Kidney (tissue), 14 donors: ENCODE results near the gene CCDC89. TPM values are rescaled to one million over a fixed set of nuclear protein-coding genes. Genes with fewer than 3 reads are reported as not detected.

ENCODE experiments used
- DNase-seq, 5 donors: peaks; one replicate each; pipeline ENCODE4 v3.0.0-alpha.2; 2013 to 2020
- FAIRE-seq: peaks from 2 replicates; lab custom pipeline; 2012; peaks lifted over from hg19 to GRCh38; lab: Jason Lieb, UNC
- H3K27ac ChIP-seq, 2 donors: one replicate each; pipeline ENCODE4 v1.7.0; 2013; ENCODE audit warnings: low read depth in 2 of 2, low read length in 2 of 2, inconsistent platforms in 1 of 2
- H3K27me3 ChIP-seq: one replicate; pipeline ENCODE4 v1.7.1; 2013; ENCODE audit warnings: low read length, inconsistent platforms; ENCODE audit not compliant: control insufficient read depth, insufficient read depth
- H3K36me3 ChIP-seq, 3 donors: one replicate each; pipeline versions ENCODE4 v1.7.0 to v1.7.1; 2013; ENCODE audit warnings: low read length in 3 of 3, control low read depth in 1 of 3, inconsistent platforms in 1 of 3; ENCODE audit not compliant: insufficient read depth in 3 of 3, control insufficient read depth in 2 of 3
- H3K4me1 ChIP-seq, 3 donors: one replicate each; pipeline versions ENCODE4 v1.7.0 to v1.7.1; 2013; ENCODE audit warnings: low read length in 3 of 3, inconsistent platforms in 1 of 3, low read depth in 1 of 3; ENCODE audit not compliant: control insufficient read depth in 2 of 3, insufficient read depth in 2 of 3
- H3K4me3 ChIP-seq, 3 donors: one replicate each; pipeline versions ENCODE4 v1.7.0 to v1.8.1; 2013; ENCODE audit warnings: low read length in 3 of 3, control low read depth in 1 of 3, inconsistent platforms in 1 of 3
- H3K9ac ChIP-seq, 3 donors: one replicate each; pipeline versions ENCODE4 v1.7.0 to v1.7.1; 2013; ENCODE audit warnings: low read length in 3 of 3, control low read depth in 1 of 3, inconsistent platforms in 1 of 3
- H3K9me3 ChIP-seq, 3 donors: one replicate each; pipeline versions ENCODE4 v1.7.0 to v1.7.1; 2013; ENCODE audit warnings: low read length in 3 of 3, control low read depth in 1 of 3, inconsistent platforms in 1 of 3; ENCODE audit not compliant: control insufficient read depth in 2 of 3, insufficient read depth in 1 of 3
- CTCF ChIP-seq: IDR thresholded peaks from 3 replicates; pipeline ENCODE4 v1.5.1; 2012; ENCODE audit warnings: mild to moderate bottlenecking, moderate library complexity, borderline replicate concordance; ENCODE audit not compliant: insufficient read depth; ENCODE audit errors: extremely low read depth
- intact Hi-C: fragments of 100-400 bp; cut with DNase I; formaldehyde crosslinking; loops from one replicate; pipeline ENCODE4 v1.11.1; 2022
- polyA plus RNA-seq: library from polyadenylated mRNA; stranded (reverse); fragments of 350-450 nt; fragmentation: Illumina TruSeq; extraction: RNeasy Lipid Tissue Mini Kit (QIAGEN cat#74804); gene quantifications from one replicate; pipeline ENCODE4 v1.2.3, GENCODE V29; 2014; ENCODE audit warnings: low read depth, low replicate concordance; ENCODE audit not compliant: insufficient read depth
- total RNA-seq: library from RNA; stranded (reverse); fragmentation: NEBNext Ultra II Directional; extraction: Animal tissue kit (Norgen Biotek cat#: 25700); gene quantifications from one replicate; pipeline ENCODE4 v1.2.1, GENCODE V29; 2021
- donor health status: control.
- donor health status: control.
- donor health status: control.
- donor health status: control.
- donor health status: control.
- donor health status: DM: yes; HTN: yes; CAD: no.
- donor health status: Normal renal cell carcinoma (clear cell type).

Gene CCDC89
- total and polyA plus RNA-seq, 2 donors from 2014 or later, result 2.7 to 3.7 TPM

DNA sequence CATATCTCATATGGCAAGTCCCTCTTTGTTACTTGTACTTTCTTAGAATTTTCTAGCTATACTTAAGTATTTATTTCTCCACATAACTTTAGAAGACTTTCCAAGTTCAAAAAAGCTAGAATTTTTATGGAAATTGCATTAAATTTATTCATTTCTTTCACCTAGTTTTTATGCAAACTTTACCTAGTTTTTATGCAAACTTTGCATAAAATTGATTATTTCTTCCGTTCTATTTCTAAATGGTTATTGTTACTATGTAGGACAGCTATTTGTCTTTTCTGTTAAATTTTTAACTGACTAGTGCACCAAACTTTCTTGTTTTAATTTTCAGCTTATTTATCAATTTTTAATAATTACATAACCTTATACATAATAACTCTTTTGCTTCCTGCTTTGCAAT, 17.8 kb downstream of the CCDC89 start:
- intact Hi-C loops, result no loop called here
- Histone ChIP-seq H3K36me3 (no peaks in the 10 kb centered on the region), H3K9me3 (no peaks in the 10 kb centered on the region), H3K4me3 (no peak overlapping the region), H3K27ac (no peak overlapping the region), H3K4me1 (peaks cover 0 to 8% (median 7%) of the 10 kb centered on the region in 3 donors), H3K27me3 (no peaks in the 10 kb centered on the region), H3K9ac (no peak overlapping the region)
- FAIRE-seq, result no peak
- TF ChIP-seq CTCF, result no peak
- DNase-seq, result no peak

GRCh38 chr11:85666687-85667086, 19.3 kb downstream of the CCDC89 start:
- FAIRE-seq (no peak), DNase-seq (no peak)
- no peak for TF ChIP-seq CTCF
- peaks cover 0 to 10% (median 7%) of the 10 kb centered on the region in 3 donors for H3K4me1 ChIP-seq
- no peaks in the 10 kb centered on the region for H3K36me3 ChIP-seq
- H3K9ac ChIP-seq, result no peak overlapping the region
- intact Hi-C loops, result no loop called here
- H3K9me3 ChIP-seq, result no peaks in the 10 kb centered on the region
- H3K4me3 ChIP-seq, result no peak overlapping the region
- H3K27me3 ChIP-seq, result no peaks in the 10 kb centered on the region
- H3K27ac ChIP-seq, result no peak overlapping the region

DNA sequence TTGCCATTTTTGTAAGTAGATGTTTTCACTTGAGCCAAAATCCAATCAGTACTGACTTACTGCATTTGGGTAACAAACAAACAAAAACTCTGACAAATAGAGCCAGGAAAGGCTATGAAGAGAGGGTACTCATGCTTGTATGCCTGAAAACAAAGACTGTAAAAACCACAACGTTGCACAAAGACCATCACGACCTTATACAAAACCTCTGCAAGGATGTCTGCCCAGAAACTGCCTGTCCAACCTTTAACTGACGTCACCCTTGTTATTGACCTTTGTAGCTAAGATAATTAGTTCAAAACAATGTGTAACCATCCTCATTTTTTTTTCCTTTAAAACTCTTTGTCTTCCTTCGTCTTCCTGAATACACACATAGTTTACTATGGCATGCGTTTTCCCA, 20.3 kb downstream of the CCDC89 start:
- intact Hi-C loops, result no loop called here
- H3K4me3 ChIP-seq, result peak overlapping the region in 2 of 3 donors; percentile 91 to 96
- peak overlapping the region in 1 of 2 donors; percentile 89 for H3K27ac ChIP-seq
- no peak for FAIRE-seq
- H3K9me3 ChIP-seq, result no peaks in the 10 kb centered on the region
- H3K36me3 ChIP-seq, result no peaks in the 10 kb centered on the region
- DNase-seq, result peak in 2 of 5 donors; percentile 22 to 32
- TF ChIP-seq CTCF, result no peak
- peaks cover 0 to 11% (median 10%) of the 10 kb centered on the region in 3 donors for H3K4me1 ChIP-seq
- H3K27me3 ChIP-seq, result no peaks in the 10 kb centered on the region
- H3K9ac ChIP-seq, result no peak overlapping the region
